ENCODE measurements around the gene TOM1.

The TOM1 gene

DNA sequence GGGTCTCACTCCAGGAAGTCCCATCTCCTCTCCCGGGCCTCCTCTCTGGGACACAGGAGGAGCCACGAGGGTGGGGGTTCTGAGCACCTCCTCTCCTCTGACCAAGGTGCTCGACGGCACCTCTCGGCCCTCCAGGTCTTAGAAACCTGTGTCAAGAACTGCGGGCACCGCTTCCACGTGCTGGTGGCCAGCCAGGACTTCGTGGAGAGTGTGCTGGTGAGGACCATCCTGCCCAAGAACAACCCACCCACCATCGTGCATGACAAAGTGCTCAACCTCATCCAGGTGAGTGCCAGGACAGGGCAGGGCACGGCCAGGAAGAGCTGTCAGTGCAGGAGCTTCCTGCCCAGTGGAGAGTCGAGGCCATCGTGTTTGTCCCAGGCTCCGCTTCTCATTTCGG lies 23.2 kb downstream of the TOM1 start:
- in situ Hi-C loops (cut with MboI; ENCODE audit: low sequenced_read_pairs): no loop called here

DNA sequence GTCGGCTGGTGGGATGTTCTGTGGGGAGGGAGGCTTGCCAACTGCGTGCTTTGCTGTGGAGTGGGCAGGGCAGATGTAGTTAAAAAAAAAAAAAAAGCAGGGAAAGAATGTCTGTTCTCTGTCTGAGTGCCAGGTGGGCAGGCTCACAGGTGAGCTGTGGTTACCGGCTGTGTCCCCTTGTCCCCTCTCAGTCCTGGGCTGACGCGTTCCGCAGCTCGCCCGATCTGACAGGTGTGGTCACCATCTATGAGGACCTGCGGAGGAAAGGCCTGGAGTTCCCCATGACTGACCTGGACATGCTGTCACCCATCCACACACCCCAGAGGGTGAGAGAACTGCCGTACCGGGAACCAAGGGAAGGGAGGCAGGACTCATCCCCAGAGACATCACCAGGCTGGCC lies 23.6 kb downstream of the TOM1 start:
- in situ Hi-C loops (cut with MboI; ENCODE audit: low sequenced_read_pairs): no loop called here

DNA sequence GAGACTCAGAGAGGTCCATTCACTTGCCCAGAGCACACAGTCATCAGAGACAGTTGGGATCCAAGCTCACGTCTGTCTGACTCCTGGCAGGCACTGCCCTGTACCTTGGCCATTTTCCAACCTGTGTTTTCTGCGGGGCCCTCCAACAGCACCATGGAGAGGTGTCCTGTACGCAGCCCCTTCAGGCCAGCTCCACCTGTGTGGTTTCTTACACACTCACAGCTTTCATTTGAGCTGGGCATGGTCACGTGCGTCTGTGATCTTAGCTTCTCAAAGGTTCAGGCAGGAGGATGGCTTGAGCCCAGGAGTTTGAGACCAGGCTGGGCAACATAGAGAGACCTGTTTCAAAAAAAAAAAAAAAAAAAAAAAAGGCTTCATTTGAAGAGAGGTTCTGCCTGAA lies 24.4 kb downstream of the TOM1 start:
- in situ Hi-C loops (cut with MboI; ENCODE audit: low sequenced_read_pairs): no loop called here

DNA sequence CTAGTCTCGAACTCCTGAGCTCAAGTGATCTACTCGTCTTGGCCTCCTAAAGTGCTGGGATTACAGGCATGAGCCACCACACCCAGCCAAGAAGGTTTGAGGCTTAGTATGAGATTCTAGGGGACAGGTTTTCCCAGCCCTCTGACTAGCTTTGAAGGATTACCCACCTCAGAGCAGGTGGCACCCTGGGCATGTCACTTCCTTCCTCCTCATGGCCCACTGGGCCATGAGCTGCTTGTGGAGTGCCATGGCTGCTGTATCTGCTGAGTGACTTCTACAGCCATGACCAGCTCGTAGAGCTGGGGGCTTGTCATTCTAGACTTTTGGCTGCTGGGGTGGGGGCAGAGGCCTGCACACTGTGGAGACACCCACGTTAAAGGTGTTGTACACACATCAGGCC lies 25.1 kb downstream of the TOM1 start:
- in situ Hi-C loops (cut with MboI; ENCODE audit: low sequenced_read_pairs): no loop called here

DNA sequence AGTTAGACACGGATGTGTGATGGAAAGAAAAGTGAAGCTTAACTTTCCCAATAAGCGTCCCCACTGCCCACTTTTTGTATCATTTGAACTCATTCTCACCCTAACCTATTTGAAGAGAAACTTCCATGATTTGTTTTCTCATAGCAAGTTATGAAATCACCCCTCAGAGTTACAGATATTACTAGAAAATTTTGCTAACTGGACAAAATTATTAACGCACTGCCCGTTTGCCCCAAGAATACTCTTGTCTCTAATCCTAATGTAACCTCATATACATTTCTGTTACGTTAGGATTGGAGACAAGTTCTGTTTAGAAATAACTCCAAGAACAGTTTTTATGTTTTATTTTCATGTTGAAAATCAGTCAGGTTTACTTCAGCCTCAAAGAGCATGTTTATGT lies 25.5 kb downstream of the TOM1 start:
- in situ Hi-C loops (cut with MboI; ENCODE audit: low sequenced_read_pairs): no loop called here

DNA sequence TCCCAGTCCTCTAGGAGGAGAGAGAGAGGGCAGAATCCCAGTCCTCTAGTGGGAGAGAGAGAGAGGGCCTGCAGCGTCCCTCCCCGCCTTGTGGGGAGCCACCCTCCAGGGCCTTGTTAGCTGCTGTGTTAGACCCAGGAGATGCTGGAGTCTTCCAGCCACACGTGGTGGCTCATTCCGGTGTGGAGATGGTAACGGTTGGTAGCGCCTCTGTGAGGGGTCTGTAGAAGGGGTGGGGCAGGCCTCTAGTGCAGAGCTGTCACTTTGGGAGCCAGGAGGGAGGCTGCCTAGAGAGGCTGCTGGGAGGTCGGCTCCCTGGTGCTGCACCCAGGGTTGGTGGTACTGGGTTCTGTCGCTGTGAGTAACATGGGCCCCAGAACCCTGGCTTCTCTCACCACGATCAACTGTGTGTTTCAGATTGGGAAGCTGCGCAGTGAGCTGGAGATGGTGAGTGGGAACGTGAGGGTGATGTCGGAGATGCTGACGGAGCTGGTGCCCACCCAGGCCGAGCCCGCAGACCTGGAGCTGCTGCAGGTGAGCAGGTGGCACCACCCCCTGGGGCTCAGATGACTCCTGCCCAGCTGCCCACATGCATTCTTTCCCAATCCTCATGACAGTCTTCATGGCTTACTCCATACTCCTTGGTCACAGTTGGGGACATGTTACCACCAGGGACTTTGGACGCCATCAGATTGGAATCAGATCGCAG lies 27.3 kb downstream of the TOM1 start:
- in situ Hi-C loops (cut with MboI; ENCODE audit: low sequenced_read_pairs): no loop called here

DNA sequence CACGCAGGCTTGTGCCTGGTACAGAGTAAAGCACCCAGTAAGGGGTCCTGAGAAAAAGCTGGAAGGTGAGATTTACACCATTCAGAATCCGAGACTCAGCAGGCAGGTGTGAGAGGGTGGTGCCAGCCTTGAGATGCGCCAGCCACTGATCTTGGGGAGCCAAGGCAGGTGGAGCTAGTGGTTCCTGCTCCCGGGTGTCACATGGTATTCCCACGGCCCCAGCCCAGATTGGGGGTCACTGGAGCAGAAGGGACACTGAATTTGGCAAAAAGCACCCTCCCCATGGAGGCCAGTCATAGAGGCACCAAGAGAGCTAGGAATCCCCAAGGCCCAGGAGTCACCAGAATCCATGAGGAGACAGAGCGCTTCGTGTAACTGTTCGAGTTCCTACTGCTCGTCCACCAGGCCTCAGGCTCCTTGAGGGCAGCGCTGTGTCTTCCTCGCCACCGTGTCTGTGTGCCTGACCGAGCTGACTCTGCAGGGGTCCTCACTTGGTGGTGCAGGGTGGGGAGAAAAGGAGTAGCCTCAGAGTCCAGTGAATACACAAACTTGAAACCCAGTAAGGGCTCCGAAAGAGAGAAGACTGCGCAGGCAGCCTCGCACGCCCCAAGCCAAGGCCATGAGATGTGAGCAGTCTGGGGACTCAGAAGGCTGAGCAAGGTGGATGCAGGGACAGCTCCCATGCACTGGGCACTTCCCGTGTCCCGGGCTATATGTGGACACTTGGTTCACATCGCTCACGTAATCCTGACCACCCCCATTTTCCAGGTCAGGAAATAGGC lies 28.2 kb downstream of the TOM1 start:
- in situ Hi-C loops (cut with MboI; ENCODE audit: low sequenced_read_pairs): no loop called here

DNA sequence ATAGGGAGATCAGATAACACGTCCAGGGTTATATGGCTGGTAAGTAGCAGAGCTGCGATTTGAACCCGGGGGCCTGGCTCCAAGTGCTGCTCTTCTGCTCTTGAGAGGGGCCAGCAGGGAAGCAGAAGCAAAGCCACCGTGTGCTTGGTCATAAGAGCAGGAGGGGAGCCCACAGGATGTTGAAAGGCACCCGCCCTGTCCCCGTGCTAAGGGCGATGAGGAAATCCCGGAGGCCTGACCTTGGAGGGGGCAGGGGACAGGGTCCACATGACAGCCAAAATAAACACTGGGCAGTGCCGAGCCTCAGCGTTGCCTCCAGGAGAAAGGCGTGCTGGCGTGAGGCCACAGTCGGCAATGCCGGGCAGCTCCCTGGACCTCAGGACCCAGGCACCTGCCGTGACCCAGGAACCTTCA lies 28.8 kb downstream of the TOM1 start:
- in situ Hi-C loops (cut with MboI; ENCODE audit: low sequenced_read_pairs): no loop called here

DNA sequence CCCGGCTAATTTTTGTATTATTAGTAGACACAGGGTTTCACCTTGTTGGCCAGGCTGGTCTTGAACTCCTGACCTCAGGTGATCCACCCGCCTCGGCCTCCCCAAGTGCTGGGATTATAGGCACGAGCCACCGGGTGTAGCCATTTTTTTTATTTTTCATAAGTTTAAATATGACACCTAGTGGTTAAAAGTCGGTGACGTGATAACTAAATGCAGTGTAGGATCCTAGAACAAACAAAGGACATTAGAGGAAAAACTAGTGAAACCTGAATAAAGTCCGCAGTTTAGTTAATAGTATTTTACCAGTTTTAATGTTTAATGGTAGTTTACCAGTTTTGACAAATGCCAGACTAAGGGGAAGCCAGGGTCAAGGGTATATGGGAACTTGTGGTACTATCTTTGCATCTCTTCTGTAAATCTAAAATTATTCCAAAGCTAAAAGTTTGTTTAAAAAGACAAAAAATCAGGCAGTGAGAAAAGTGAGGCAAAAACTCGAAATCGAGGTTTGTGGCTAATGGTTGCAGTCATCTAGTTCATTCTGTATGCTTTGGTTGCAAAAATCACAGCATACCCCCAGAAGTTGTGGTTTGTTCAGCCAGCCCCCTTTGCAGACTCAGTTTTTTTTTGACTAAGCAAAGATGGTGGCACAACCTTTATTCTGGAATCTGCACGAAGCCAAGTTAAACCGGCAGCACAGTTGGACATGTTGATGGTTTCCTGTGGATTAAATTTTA lies 29.6 kb downstream of the TOM1 start:
- in situ Hi-C loops (cut with MboI; ENCODE audit: low sequenced_read_pairs): no loop called here

DNA sequence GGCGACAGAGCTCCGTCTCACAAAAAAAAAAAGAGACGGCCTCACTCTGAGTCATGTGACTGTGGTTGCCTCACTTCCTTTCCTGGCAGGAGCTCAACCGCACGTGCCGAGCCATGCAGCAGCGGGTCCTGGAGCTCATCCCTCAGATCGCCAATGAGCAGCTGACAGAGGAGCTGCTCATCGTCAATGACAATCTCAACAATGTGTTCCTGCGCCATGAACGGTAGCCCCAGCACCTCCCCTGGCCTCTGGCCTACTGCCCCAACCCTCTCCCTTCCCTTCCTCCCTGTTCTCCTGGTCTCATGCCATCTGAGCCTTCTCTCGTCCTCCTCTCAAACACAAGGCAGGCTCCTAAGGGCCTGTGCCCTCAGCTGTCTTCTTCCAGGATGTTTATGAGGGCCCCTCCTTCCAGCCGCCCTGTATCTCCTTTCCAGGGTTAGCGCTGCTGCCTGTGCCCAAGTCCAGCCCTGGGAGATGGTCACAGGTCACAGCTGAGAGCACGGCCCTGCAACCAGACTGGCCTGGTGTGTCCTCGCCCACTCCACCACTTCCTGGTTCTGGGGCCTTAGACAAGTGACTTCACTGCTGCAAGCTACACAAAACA lies 30.7 kb downstream of the TOM1 start:
- in situ Hi-C loops (cut with MboI; ENCODE audit: low sequenced_read_pairs): no loop called here

DNA sequence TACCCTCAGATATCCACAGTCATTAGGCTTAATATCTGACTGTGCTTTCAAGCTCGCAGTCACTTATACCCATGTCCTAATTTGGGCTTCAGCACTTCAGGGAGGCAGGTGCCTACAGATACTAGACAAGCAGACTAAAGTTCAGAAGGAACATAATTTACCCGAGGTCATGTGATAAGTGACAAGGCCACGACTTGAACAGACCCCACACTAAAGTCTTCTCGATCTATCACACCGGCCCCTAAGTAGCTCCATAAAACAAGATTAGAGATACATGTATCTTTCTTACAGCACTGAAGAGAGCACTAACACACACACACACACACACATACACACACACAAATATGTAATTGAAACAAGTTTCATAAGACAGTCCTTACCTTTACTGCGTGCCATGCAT lies 32.6 kb downstream of the TOM1 start:
- in situ Hi-C loops (cut with MboI; ENCODE audit: low sequenced_read_pairs): no loop called here

DNA sequence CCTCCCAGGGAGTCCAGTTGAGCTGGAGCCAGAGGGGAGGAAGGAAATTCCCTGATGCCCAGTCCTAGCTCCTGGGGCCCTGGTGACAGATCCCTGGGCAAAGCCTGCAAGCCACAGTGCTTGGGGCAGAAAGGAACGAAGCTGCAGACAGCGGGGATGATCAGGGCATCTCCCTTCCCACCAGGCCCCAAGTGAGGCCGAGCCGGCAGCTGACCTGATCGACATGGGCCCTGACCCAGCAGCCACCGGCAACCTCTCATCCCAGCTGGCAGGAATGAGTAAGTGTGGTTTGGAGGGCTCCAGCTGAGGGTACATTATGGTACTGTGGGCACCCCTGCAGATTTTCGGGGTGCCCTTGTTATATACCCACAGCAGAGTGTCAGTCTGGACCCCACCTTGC lies 33.5 kb downstream of the TOM1 start:
- in situ Hi-C loops (cut with MboI; ENCODE audit: low sequenced_read_pairs): no loop called here

DNA sequence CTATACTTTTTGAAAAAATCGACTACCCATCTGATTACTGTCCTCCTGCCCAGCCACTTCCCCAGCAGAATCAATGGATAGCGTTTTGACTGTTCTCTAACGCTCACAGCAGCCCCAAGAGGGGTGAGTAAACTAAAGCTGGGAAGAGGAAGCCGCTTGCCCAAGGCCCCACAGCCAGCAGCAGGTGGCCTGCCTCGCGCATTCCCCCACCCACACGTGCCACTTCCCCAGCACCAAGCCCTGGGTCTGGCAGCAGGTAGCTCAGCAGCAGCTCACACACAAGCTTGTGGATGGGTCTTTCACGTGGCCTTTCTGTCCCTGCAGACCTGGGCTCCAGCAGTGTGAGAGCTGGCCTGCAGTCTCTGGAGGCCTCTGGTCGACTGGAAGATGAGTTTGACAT lies 34.3 kb downstream of the TOM1 start:
- in situ Hi-C loops (cut with MboI; ENCODE audit: low sequenced_read_pairs): no loop called here

DNA sequence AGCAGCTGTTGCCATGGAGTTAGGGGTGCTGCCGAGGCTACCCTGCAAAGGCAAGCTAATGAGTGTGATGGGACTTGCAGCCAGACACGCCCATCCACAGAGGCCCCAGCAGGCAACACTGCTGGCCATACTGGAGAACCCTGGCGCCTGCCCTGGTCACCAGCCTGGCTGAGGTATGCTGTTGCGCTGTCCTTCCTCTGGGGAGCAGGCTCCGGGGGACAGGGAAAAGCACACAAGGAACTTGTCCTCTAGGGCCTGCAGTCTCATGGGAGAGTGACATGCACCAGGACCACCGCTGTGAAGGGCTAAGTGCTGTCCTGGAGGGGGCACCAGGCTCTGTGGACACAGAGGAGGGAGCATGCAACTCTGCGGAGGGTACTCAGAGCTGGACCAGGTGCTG lies 35.8 kb downstream of the TOM1 start:
- in situ Hi-C loops (cut with MboI; ENCODE audit: low sequenced_read_pairs): no loop called here

DNA sequence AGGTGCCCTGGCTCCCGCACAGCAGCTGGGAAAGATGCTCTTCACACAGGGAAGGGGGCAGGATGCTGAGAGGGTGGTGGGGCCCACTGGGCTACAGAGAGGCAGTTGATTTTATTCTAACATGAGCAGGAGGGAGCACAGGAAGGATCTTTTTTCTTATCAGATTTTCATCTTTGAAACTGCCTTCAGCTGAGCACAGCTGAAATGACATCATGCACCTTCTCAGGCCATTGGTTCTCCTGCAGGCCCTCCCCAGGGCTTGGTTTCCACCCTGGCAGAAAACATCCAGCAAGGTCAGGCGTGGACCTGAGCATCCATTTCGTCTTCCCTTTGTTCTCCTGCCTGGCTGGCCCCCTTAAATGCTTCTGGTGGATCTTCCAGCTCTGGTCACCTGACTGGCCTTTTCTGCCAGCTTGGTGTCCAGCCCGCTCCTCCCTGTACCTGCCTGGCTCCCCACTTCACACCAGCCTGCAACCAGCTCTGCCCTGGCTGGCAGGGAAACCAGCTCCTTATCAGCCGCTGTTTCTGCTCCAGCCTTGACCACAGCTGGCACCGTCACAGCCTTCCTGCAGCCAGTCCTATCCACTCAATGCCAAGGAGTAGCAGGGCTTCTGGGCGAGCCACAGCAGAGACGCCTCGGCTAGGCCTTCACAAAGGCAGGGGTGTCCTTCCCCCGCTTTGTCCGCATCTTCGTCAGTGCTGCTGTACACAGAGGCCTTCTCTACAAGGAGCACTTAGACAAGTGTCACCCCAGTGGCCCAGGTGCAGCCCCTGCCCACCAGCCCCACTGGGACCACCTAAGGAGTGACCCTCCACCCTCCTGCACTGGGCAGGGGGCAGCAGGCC lies 36.5 kb downstream of the TOM1 start:
- in situ Hi-C loops (cut with MboI; ENCODE audit: low sequenced_read_pairs): no loop called here

DNA sequence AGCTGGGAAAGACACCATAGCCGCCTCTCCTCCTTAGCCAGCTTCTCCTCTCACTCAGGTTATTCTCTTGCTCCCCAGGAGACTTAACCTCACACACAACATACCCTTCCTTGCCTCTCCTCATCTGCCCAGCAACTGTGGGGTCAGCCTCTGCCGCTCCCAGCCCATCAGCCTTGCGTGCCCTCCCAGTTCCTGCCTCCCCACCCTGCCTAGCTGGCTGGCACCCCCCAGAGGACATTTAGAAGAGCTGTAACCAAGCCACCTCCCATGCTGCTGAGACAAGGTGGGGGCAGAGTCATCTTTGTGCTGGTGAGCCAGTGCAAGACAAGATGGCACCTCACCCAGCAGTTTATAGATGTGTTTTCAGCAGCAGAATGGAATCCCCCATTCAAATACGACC lies 38.2 kb downstream of the TOM1 start:
- in situ Hi-C loops (cut with MboI; ENCODE audit: low sequenced_read_pairs): no loop called here

DNA sequence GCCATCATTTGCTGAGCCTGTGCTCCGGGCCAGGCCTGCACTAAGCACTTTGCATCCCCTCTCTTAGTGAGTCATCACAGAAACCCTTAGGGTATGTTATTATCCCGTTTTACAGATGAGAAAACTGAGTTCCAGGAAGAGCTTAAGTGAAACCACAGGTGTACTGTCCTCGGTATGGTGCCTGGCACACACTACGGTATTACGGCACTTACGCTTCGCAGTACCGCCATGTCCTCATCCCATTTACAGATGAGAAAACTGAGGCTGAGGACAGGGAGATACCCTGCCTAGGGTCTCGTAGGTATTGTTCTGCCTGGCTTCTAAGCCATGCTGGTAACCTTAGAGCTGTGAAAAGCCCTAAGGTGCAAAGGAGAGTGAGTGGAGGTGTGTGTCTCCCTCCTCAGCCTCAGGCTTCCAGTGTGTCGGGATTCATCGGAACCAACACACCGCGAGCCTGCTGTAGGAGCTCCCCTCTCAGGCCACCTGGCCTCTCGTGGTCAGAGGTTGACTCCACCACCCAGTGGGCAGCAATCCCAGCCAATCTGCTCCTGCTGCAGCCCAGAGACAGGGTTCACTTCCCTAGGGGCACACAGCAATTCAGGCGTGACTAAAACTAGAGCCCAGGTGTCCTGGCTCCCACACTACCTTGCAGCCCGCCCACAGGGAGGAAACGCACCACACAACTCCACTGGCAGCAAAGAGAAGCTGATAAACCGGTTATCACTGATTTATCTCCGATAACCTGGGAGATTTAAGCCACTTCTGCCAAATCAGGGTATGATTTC lies 41.6 kb downstream of the TOM1 start:
- in situ Hi-C loops (cut with MboI; ENCODE audit: low sequenced_read_pairs): no loop called here

DNA sequence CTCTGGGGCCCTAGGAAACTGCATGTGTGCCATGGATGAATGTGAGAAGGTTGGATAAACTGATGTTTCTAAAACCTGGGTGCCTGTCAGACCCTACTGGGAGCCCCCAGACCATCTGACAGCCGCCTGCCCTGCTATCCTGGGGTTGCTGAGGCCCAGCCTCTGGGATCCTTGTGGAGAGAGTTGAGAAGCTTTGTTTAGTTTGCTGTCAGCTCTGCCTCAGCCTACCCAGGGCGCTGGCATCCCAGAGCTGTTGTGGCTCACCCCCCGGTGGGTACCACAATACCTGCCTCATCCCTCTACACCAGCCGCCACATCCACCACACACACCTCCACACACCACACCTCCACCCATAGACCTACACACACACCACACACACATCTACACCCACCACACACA lies 42.7 kb downstream of the TOM1 start:
- in situ Hi-C loops (cut with MboI; ENCODE audit: low sequenced_read_pairs): no loop called here

DNA sequence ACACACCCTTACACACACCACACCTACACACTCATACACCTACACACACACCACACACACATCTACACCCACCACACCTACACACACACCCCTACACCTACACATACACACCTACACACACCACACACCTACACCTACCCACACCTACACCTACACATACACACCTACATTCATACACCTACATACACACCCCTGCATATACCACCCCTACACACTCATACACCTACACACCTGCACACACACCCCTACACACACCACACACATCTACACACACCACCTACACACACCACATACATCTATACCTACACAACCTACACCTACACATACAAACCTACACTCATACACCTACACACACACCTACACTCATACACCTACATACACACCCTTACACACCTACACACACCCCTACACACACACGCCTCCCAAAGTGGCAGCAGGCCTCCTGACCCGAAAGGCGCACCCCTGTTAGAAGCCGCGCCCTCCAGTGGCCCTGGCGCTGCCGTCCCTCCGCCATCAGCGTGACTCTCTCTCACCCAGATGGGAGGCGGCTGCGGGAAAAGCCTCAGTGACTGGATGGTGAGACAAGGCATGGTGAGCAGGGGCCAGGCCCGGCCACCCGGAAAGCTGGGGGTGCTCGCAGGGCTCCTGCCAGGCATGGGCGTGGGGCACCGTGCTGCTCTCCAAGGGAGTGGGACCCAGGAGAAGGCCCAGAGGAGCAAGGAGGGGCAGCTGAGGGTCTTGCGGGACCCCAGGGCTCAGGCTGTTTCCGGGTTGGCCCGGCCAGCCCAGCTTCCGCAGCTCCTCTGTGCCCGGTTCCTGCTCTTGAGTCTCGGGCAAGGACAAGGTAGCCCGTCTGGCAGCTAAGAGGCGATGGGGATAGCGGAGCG lies 44.2 kb downstream of the TOM1 start:
- in situ Hi-C loops (cut with MboI; ENCODE audit: low sequenced_read_pairs): no loop called here
